HepG2 (cell line): Measurements from ENCODE around the gene MRPL20. TPM values are rescaled to one million over a fixed set of nuclear protein-coding genes. Genes with fewer than 3 reads are reported as not detected.
A peak's percentile ranks its signal among the peaks of the same experiment; 100 is the strongest.

ENCODE experiments used
- ARNT2 ChIP-seq: sonication (generic); formaldehyde crosslinking; IDR thresholded peaks from 2 replicates; pipeline ENCODE4 v1.8.0; 2022; ENCODE audit warnings: mild to moderate bottlenecking, low read depth, missing genetic modification reagents, moderate library complexity
- CBX5 ChIP-seq: sonication (generic); formaldehyde crosslinking; IDR thresholded peaks from 2 replicates; pipeline ENCODE4 v1.4.0; 2020; ENCODE audit warnings: missing genetic modification reagents, borderline replicate concordance
- GZF1 ChIP-seq: sonication (generic); formaldehyde crosslinking; IDR thresholded peaks from 2 replicates; pipeline ENCODE4 v1.5.1; 2020; ENCODE audit warnings: mild to moderate bottlenecking, missing genetic modification reagents
- HMG20A ChIP-seq: IDR thresholded peaks from 2 replicates; pipeline ENCODE4 v1.6.1; 2016; ENCODE audit warnings: borderline replicate concordance
- KLF16 ChIP-seq, 2 experiments: sonication (generic) in 1 of 2; formaldehyde crosslinking in 1 of 2; IDR thresholded peaks; 2 replicates each; pipeline versions ENCODE4 v1.6.1 to v1.8.0; 2016 to 2023; ENCODE audit warnings: missing genetic modification reagents in 2 of 2, missing compliant biosample characterization in 1 of 2
- KMT2A ChIP-seq: sonication (generic); formaldehyde crosslinking; IDR thresholded peaks from 2 replicates; pipeline ENCODE4 v1.4.0; 2020; ENCODE audit warnings: missing genetic modification reagents
- MXI1 ChIP-seq: IDR thresholded peaks from 3 replicates; pipeline ENCODE4 v1.6.1; 2012; ENCODE audit warnings: low read depth, low read length, inconsistent platforms, borderline replicate concordance
- NFIC ChIP-seq: IDR thresholded peaks from 2 replicates; pipeline ENCODE4 v1.6.1; 2012; ENCODE audit warnings: mild to moderate bottlenecking, low read length, inconsistent platforms
- REL ChIP-seq: sonication (generic); formaldehyde crosslinking; conservative IDR thresholded peaks from 2 replicates; pipeline ENCODE4 v1.8.0; 2022; ENCODE audit warnings: mild to moderate bottlenecking, missing genetic modification reagents, moderate library complexity
- RELA ChIP-seq: sonication (generic); formaldehyde crosslinking; IDR thresholded peaks from 2 replicates; pipeline ENCODE4 v1.4.0; 2020; ENCODE audit warnings: missing genetic modification reagents
- SALL1 ChIP-seq: sonication (generic); formaldehyde crosslinking; IDR thresholded peaks from 2 replicates; pipeline ENCODE4 v1.8.0; 2022; ENCODE audit warnings: mild to moderate bottlenecking, missing genetic modification reagents
- SAP130 ChIP-seq: IDR thresholded peaks from 2 replicates; pipeline ENCODE4 v1.6.1; 2016; ENCODE audit warnings: low read depth
- ZNF124 ChIP-seq: sonication (generic); formaldehyde crosslinking; IDR thresholded peaks from 2 replicates; pipeline ENCODE4 v1.4.0; 2020; ENCODE audit warnings: missing genetic modification reagents
- ZNF263 ChIP-seq: sonication (generic); formaldehyde crosslinking; IDR thresholded peaks from 2 replicates; pipeline ENCODE4 v1.4.0; 2020; ENCODE audit warnings: missing genetic modification reagents
- ZNF614 ChIP-seq: IDR thresholded peaks from 2 replicates; pipeline ENCODE4 v1.6.1; 2018; ENCODE audit warnings: missing biosample characterization, missing genetic modification reagents, inconsistent platforms, borderline replicate concordance
- ZNF670 ChIP-seq: sonication (generic); formaldehyde crosslinking; IDR thresholded peaks from 2 replicates; pipeline ENCODE4 v1.8.0; 2022; ENCODE audit warnings: mild to moderate bottlenecking, missing genetic modification reagents, borderline replicate concordance
- ZNF672 ChIP-seq: sonication (generic); formaldehyde crosslinking; IDR thresholded peaks from 2 replicates; pipeline ENCODE4 v1.8.1; 2022; ENCODE audit warnings: missing genetic modification reagents
- ZNF747 ChIP-seq: sonication (generic); formaldehyde crosslinking; IDR thresholded peaks from 2 replicates; pipeline ENCODE4 v1.8.1; 2023; ENCODE audit warnings: missing genetic modification reagents, mild to moderate bottlenecking, borderline replicate concordance
- ZNF792 ChIP-seq: IDR thresholded peaks from 2 replicates; pipeline ENCODE4 v1.6.1; 2016
- ZSCAN30 ChIP-seq: sonication (generic); formaldehyde crosslinking; IDR thresholded peaks from 2 replicates; pipeline ENCODE4 v1.5.0; 2020; ENCODE audit warnings: mild to moderate bottlenecking, missing genetic modification reagents
- polyA plus RNA-seq, 8 experiments: library from polyadenylated mRNA; depleted of rRNA in 3 of 8; stranded (reverse) in 7 of 8; unstranded in 1 of 8; fragments of >200 nt; fragmentation: Illumina TruSeq in 4 of 8; extraction: Trizol in 4 of 8; gene quantifications; 2 replicates each; pipeline versions ENCODE4 v1.2.1 to v1.2.3, GENCODE V29; 2011 to 2016; ENCODE audit warnings: low read depth in 4 of 8, missing spikeins in 1 of 8, mixed read lengths in 1 of 8; ENCODE audit not compliant: insufficient read depth in 1 of 8
- total RNA-seq, 5 experiments: library from RNA; depleted of rRNA; stranded (reverse); fragments of >200 nt; fragmentation: Illumina TruSeq; extraction: Trizol; gene quantifications; 2 replicates each; pipeline ENCODE4 v1.2.3, GENCODE V29; 2016; ENCODE audit warnings: low read depth in 1 of 5
- TF ChIP-seq, protein P1 (sequence below): sonication (generic); formaldehyde crosslinking; IDR thresholded peaks from 2 replicates; pipeline ENCODE4 v1.4.0; 2020; ENCODE audit warnings: missing genetic modification reagents; ENCODE audit errors: not compliant biosample characterization
- TF ChIP-seq, protein P2 (sequence below): IDR thresholded peaks from 2 replicates; pipeline ENCODE4 v1.6.1; 2016; ENCODE audit warnings: missing compliant biosample characterization, missing genetic modification reagents, borderline replicate concordance
- TF ChIP-seq, protein P3 (sequence below): IDR thresholded peaks from 2 replicates; pipeline ENCODE4 v1.4.0; 2020; ENCODE audit warnings: mild to moderate bottlenecking, missing genetic modification reagents
- TF ChIP-seq, protein P4 (sequence below): IDR thresholded peaks from 2 replicates; pipeline ENCODE4 v1.6.1; 2016; ENCODE audit warnings: low read depth, control low read depth

Gene MRPL20
- total and polyA plus RNA-seq, 2 of the 13 experiments (the other 11 are each of a cell fraction or from before 2014, with no cell fraction given): 59.2 to 127 TPM

DNA sequence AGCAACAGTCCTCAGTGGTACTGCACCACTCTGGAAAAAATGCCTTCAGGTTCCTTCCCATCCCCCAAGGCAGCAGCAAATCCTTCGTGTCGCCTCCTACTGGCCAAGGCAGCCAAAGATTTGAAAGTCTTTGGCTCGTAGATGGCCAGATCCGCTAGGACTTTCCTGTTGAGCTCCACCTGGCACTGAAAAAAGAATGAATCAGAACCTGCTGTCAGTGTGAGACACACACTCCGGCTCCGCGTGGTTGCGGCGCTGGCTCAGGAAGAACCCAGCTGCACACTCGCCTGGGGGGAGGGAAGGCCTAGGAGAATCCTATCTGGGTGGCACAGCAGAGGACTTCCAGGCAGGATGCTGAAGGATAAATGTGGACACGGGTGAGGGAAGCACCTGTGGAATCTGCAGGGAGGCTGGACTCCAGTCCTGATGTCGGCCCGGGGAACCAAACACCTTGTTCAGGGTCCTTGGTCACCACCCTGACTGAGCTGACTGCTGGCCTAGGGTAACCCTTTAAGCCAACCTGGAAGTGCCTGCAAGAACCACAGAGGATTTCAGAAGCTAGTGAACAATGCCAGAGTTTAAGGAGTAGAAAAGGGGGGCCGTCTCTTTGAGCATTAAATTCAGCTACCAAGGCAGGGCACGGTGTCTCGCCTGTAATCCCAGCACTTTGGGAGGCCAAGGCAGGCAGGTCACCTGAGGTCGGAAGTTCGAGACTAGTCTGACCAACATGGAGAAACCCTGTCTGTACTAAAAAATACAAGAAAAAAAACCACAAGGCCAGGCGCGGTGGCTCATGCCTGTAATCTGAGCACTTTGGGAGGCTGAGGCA, 4.8 kb downstream of the MRPL20 start (continued):
- no peak for TF ChIP-seq KMT2A (CRISPR knock-in tag)
- TF ChIP-seq ZNF263 (CRISPR knock-in tag): no peak
- TF ChIP-seq SALL1 (CRISPR knock-in tag): no peak
- TF ChIP-seq ZNF792 (CRISPR knock-in tag): no peak
- no peak for TF ChIP-seq RELA (CRISPR knock-in tag)
- TF ChIP-seq GZF1 (CRISPR knock-in tag): no peak
- TF ChIP-seq, protein P1, sequence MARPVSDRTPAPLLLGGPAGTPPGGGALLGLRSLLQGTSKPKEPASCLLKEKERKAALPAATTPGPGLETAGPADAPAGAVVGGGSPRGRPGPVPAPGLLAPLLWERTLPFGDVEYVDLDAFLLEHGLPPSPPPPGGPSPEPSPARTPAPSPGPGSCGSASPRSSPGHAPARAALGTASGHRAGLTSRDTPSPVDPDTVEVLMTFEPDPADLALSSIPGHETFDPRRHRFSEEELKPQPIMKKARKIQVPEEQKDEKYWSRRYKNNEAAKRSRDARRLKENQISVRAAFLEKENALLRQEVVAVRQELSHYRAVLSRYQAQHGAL (CRISPR knock-in tag): no peak
- TF ChIP-seq, protein P2, sequence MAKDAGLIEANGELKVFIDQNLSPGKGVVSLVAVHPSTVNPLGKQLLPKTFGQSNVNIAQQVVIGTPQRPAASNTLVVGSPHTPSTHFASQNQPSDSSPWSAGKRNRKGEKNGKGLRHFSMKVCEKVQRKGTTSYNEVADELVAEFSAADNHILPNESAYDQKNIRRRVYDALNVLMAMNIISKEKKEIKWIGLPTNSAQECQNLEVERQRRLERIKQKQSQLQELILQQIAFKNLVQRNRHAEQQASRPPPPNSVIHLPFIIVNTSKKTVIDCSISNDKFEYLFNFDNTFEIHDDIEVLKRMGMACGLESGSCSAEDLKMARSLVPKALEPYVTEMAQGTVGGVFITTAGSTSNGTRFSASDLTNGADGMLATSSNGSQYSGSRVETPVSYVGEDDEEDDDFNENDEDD (CRISPR knock-in tag): no peak
- TF ChIP-seq, protein P3, sequence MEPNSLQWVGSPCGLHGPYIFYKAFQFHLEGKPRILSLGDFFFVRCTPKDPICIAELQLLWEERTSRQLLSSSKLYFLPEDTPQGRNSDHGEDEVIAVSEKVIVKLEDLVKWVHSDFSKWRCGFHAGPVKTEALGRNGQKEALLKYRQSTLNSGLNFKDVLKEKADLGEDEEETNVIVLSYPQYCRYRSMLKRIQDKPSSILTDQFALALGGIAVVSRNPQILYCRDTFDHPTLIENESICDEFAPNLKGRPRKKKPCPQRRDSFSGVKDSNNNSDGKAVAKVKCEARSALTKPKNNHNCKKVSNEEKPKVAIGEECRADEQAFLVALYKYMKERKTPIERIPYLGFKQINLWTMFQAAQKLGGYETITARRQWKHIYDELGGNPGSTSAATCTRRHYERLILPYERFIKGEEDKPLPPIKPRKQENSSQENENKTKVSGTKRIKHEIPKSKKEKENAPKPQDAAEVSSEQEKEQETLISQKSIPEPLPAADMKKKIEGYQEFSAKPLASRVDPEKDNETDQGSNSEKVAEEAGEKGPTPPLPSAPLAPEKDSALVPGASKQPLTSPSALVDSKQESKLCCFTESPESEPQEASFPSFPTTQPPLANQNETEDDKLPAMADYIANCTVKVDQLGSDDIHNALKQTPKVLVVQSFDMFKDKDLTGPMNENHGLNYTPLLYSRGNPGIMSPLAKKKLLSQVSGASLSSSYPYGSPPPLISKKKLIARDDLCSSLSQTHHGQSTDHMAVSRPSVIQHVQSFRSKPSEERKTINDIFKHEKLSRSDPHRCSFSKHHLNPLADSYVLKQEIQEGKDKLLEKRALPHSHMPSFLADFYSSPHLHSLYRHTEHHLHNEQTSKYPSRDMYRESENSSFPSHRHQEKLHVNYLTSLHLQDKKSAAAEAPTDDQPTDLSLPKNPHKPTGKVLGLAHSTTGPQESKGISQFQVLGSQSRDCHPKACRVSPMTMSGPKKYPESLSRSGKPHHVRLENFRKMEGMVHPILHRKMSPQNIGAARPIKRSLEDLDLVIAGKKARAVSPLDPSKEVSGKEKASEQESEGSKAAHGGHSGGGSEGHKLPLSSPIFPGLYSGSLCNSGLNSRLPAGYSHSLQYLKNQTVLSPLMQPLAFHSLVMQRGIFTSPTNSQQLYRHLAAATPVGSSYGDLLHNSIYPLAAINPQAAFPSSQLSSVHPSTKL (CRISPR knock-in tag): no peak
- peak; percentile 37; the same call in 1 of the 3 replicates for TF ChIP-seq MXI1
- no peak for TF ChIP-seq ZNF672
- TF ChIP-seq ZNF747: 0 out of 2 replicates have a peak, but pooled peaks have one; percentile 24
- 0 out of 2 replicates have a peak, but pooled peaks have one; percentile 21 for TF ChIP-seq ARNT2 (CRISPR knock-in tag)
- TF ChIP-seq, protein P4, sequence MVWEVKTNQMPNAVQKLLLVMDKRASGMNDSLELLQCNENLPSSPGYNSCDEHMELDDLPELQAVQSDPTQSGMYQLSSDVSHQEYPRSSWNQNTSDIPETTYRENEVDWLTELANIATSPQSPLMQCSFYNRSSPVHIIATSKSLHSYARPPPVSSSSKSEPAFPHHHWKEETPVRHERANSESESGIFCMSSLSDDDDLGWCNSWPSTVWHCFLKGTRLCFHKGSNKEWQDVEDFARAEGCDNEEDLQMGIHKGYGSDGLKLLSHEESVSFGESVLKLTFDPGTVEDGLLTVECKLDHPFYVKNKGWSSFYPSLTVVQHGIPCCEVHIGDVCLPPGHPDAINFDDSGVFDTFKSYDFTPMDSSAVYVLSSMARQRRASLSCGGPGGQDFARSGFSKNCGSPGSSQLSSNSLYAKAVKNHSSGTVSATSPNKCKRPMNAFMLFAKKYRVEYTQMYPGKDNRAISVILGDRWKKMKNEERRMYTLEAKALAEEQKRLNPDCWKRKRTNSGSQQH (CRISPR knock-in tag): no peak
- TF ChIP-seq REL: no peak
- peak; percentile 47; the same call in 1 of the 2 replicates for TF ChIP-seq CBX5 (CRISPR knock-in tag)
- TF ChIP-seq NFIC: no peak
- peak in 1 of 2 experiments; percentile 35; a peak in 1 of 4 replicates for TF ChIP-seq KLF16 (CRISPR knock-in tag; IDR thresholded peaks at IDR 0.05)
- peak; percentile 41 for TF ChIP-seq SAP130 (CRISPR knock-in tag)
- 0 out of 2 replicates have a peak, but pooled peaks have one; percentile 21 for TF ChIP-seq ZNF670
- TF ChIP-seq ZNF124 (CRISPR knock-in tag): 0 out of 2 replicates have a peak, but pooled peaks have one; percentile 44
- no peak for TF ChIP-seq ZSCAN30 (CRISPR knock-in tag)
- TF ChIP-seq HMG20A (CRISPR knock-in tag): no peak
- 0 out of 2 replicates have a peak, but pooled peaks have one; percentile 33 for TF ChIP-seq ZNF614 (CRISPR knock-in tag)
